ENCODE data around the gene MT1H.

Gene MT1H

GRCh38 chr16:56635441-56635967 is 34.1 kb upstream of the MT1H start:
- H3K27ac ChIP-seq = no peak overlapping the region

GRCh38 chr16:56636616-56637413 is 32.8 kb upstream of the MT1H start:
- H3K27ac ChIP-seq = no peak overlapping the region
- DNase-seq (ENCODE audit: low read depth, low spot score) = no peak

More at GRCh38 chr16:56635441-56635967, 34.1 kb upstream of the MT1H start:
- DNase-seq (ENCODE audit: low read depth, low spot score) = no peak

- H3K27ac ChIP-seq = no peak within 1 kb of the TSS
- no peak for DNase-seq (ENCODE audit: low read depth, low spot score)
Measured at GRCh38 chr16:56637814-56638750, 31.5 kb upstream of the MT1H start, which contains the start of gene MT1A. Gene MT1A (plus strand): TSS chr16:56638666. CDS start chr16:56638739, 73 bp downstream.

GRCh38 chr16:56639045-56639444 is 30.6 kb upstream of the MT1H start:
- no peak overlapping the region for H3K27ac ChIP-seq
- DNase-seq (ENCODE audit: low read depth, low spot score) = no peak

- no peak for DNase-seq (ENCODE audit: low read depth, low spot score)
- no peak overlapping the region for H3K27ac ChIP-seq
Measured at GRCh38 chr16:56640076-56640475, 29.5 kb upstream of the MT1H start.

- no peak overlapping the region for H3K27ac ChIP-seq
Measured at GRCh38 chr16:56641166-56641565, 28.4 kb upstream of the MT1H start.

GRCh38 chr16:56643080-56643778 is 26.4 kb upstream of the MT1H start:
- no peak for DNase-seq (ENCODE audit: low read depth, low spot score)
- H3K27ac ChIP-seq = no peak overlapping the region

More at GRCh38 chr16:56641166-56641565, 28.4 kb upstream of the MT1H start:
- no peak for DNase-seq (ENCODE audit: low read depth, low spot score)

GRCh38 chr16:56643833-56644232 is 25.8 kb upstream of the MT1H start:
- H3K27ac ChIP-seq = no peak overlapping the region
- no peak for DNase-seq (ENCODE audit: low read depth, low spot score)

GRCh38 chr16:56645311-56645710 is 24.3 kb upstream of the MT1H start:
- no peak overlapping the region for H3K27ac ChIP-seq
- no peak for DNase-seq (ENCODE audit: low read depth, low spot score)

- DNase-seq (ENCODE audit: low read depth, low spot score) = no peak
- no peak overlapping the region for H3K27ac ChIP-seq
Measured at GRCh38 chr16:56645838-56646237, 23.8 kb upstream of the MT1H start.

- DNase-seq (ENCODE audit: low read depth, low spot score) = no peak
Measured at GRCh38 chr16:56647641-56648431, 21.8 kb upstream of the MT1H start.

GRCh38 chr16:56649271-56649670 is 20.3 kb upstream of the MT1H start:
- DNase-seq (ENCODE audit: low read depth, low spot score) = no peak
- H3K27ac ChIP-seq = no peak overlapping the region

More at GRCh38 chr16:56647641-56648431, 21.8 kb upstream of the MT1H start:
- H3K27ac ChIP-seq = no peak overlapping the region

GRCh38 chr16:56649820-56650219 is 19.8 kb upstream of the MT1H start:
- DNase-seq (ENCODE audit: low read depth, low spot score) = peak; percentile 88
- H3K27ac ChIP-seq = no peak overlapping the region

GRCh38 chr16:56651586-56651985 is 18.0 kb upstream of the MT1H start, which contains the start of gene MT1B:
Gene MT1B (plus strand): TSS chr16:56651886. CDS start chr16:56651954, 68 bp downstream.
- H3K27ac ChIP-seq = no peak within 1 kb of the TSS
- no peak for DNase-seq (ENCODE audit: low read depth, low spot score)

GRCh38 chr16:56652600-56652999 is 17.0 kb upstream of the MT1H start:
- DNase-seq (ENCODE audit: low read depth, low spot score) = no peak
- no peak overlapping the region for H3K27ac ChIP-seq

GRCh38 chr16:56653218-56653617 is 16.4 kb upstream of the MT1H start:
- DNase-seq (ENCODE audit: low read depth, low spot score) = no peak
- H3K27ac ChIP-seq = no peak overlapping the region

- peak; percentile 31 for DNase-seq (ENCODE audit: low read depth, low spot score)
- peak within 1 kb of the TSS; percentile 41 for H3K27ac ChIP-seq
Measured at GRCh38 chr16:56657555-56658326, 11.9 kb upstream of the MT1H start, which contains the start of gene MT1F. Gene MT1F (plus strand): TSS chr16:56657959. CDS start chr16:56658059, 100 bp downstream.

- no peak overlapping the region for H3K27ac ChIP-seq
- no peak for DNase-seq (ENCODE audit: low read depth, low spot score)
Measured at GRCh38 chr16:56658327-56658875, 11.2 kb upstream of the MT1H start.

All from epithelial cell of prostate (primary cell).